DMS79 treated with DMSO at 0.1 percent for 48 hours (cell line): Measurements from ENCODE around the gene TNNT1.
"Not testable (repeated sequence)": the region's sequence is repeated elsewhere in the genome, so short reads cannot be mapped to it uniquely, and the experiment has no call there.

ENCODE experiments used
- DNase-seq: peaks from one replicate; lab custom pipeline; 2025; lab: John Stamatoyannopoulos, UW

TNNT1 gene

GRCh38 chr19:55169136-55169535 is 20.1 kb upstream of the TNNT1 start:
- no peak for DNase-seq

DNA sequence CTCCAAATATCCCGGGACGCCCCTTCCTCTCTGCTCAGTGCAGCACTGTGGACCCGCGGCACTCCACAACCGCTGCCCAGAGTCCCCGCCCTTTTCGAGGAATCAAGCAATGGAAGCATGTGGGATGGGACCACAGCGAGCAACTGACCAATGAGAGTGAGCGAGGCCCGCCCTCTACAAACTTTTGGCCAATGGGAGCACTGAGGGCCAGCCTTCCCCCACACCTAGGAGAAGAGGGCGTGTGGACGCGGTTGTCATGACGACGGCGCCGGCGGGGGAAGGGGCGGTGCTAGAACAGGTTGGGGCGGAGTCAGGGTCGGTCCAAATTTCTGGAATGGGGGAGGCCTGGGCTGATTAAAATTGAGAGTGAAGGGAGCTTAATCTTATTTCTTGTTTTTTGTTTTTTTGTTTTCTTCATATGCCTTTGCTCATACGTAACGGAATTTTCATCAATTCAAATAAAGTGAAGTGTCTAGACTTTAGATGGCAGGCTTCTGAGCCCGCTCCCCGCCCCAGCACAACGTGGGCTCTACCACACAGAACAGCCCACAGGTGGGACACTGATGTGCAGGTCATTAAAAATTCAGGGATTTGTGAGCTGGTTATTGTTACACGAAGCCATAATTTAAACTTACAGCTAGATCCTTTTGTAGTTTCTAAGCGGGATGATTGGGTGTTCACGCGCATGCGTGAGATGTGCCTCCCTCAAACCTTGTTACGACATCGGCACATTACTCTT is 17.7 kb upstream of the TNNT1 start, which contains the start of gene DNAAF3:
Gene DNAAF3, minus strand, starts transcription at position 84 of the 739 bp plus-strand sequence. CDS start 200 bp downstream, outside the sequence.
- peak; percentile 97 for DNase-seq

GRCh38 chr19:55165952-55166529 is 17.0 kb upstream of the TNNT1 start:
- peak; percentile 59 for DNase-seq

DNA sequence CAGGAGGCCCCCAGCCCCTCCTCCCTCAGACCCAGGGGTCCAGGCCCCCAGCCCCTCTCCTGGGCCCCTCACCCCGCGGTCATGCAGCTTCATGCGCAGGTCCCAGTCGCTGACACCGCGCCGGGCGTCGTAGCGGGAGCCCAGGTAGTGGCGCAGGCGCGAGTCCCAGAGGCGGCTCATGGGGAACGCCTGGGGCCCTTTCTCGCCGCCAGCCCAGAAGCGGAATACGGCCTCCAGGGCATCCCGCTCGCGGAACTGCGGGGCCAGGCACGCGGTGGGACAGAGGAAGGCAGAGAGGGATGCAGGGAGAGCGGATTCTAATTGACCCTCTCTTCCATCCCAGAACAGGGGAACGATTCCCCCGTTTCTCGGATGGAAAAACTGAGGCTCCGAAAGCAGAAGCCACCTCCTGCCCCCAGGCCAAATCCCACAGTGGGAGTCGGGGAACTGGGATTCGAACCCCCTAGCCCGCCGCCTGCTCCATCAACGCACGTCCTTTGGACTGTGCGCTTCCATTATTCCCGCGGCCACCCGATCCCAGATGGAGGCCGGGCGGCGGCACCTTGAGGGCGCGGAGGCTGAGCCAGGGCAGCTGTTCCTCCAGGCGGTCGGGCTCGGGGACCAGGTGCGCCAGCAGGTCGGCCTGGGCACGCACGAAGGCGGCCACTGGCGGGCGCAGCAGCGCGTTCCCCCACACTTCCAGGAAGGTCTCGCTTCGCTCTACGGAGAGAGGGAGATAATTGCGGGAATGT is 12.7 kb upstream of the TNNT1 start:
- no peak for DNase-seq

GRCh38 chr19:55160986-55161365 is 12.0 kb upstream of the TNNT1 start:
- DNase-seq = no peak

DNA sequence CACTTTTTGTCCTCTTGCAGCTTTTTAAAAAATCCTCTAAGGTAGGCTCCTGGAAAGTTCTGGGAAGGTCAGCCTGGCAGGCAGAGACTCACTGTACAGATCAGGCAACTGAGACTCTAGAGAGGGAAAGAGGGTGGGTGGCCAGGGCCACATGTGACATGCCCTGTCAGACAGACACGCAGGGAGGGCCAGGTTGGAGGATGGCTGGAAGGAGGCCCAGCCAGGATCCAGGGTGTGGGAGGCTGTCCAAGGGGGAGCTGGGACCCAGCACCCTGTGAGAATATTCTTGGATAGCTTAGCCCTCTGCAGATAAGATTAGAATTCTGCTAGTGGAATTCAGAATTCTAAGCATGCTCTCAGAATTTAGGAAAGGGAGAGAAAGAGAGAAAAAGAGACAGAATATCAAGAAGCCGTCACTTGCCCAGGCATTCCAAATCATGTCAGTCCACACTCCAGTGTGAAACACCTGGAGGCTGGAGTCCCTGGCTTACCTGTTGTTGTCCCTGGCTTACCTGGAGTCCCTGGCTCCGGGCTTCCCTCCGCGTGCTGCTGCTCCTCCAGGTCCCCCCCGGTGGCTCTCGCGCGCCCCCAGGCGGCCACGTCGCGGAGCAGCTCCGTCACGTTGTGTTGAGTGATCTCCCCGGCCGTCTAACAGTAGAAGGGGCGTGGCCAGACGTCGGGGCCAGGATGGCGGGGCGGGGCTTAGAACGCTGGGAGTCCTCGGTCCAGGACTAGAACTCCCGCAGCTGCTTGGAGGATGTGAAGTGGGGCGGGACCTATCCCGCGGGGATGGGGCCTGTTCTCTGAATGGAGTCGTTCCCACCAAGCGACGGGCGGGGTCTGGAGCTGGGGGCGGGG is 11.4 kb upstream of the TNNT1 start:
- DNase-seq = peak; percentile 91

DNA sequence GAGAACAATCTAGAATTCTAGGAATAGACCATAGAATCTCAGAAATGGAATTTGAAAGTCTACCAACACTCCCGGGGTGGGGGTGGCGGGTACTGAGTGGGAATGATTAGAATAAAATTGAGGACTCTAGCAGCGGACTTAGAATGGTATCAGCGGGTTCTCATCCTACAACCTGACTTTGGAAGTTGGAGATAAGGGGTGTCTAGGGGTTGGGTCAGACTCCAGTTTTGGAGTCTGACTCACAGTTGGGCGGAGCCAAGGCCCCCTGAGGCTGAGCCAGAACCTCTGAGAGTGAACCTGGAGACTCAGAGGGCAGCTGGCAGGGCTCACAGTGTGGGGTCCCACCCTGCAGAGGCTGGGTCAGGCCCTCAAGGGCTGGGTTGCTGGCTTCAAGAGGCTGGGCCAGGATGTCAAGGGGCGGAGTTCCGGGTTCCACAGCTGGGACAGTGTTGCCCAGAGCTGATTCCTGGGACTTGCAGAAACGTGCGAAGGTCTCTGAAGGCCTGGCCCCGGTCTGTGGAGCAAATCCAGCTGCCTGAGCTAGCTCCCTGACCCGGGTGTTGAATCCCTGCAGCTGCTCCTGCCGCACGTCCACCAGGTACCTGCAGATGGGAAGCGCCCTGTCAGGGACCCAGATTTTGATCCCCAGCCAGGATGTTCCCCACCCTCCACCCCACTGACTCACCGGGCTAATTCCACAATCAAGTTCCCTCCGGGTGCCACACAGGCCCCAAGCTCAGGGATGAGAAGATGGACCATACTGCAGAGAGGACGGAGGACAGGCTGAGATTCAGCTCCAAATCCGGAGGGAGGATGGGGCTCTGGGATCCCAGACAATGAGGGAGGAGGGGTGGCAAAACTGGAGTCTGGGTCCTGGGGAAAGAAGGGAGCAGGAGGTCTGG is 10.1 kb upstream of the TNNT1 start:
- no peak for DNase-seq

DNA sequence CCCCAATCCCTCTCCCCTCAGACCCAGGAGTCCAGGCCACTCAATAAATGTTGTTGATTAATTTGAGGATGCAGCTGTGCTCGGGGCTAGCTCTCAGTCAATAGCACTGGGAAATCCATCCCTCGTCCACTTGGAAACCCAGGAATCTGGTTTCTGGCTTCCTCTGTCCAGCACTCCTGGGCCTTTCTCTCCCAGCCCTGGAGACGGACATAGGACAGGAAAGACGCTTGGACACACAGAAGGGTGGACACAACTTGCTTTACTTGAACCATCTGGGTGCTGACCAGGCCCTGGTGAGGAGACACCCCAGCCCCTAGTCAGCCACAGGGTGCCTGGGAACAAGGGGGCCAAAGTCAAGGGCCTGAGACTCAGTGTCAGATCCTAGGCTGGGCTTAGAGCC is 9.4 kb upstream of the TNNT1 start:
- DNase-seq = no peak

DNA sequence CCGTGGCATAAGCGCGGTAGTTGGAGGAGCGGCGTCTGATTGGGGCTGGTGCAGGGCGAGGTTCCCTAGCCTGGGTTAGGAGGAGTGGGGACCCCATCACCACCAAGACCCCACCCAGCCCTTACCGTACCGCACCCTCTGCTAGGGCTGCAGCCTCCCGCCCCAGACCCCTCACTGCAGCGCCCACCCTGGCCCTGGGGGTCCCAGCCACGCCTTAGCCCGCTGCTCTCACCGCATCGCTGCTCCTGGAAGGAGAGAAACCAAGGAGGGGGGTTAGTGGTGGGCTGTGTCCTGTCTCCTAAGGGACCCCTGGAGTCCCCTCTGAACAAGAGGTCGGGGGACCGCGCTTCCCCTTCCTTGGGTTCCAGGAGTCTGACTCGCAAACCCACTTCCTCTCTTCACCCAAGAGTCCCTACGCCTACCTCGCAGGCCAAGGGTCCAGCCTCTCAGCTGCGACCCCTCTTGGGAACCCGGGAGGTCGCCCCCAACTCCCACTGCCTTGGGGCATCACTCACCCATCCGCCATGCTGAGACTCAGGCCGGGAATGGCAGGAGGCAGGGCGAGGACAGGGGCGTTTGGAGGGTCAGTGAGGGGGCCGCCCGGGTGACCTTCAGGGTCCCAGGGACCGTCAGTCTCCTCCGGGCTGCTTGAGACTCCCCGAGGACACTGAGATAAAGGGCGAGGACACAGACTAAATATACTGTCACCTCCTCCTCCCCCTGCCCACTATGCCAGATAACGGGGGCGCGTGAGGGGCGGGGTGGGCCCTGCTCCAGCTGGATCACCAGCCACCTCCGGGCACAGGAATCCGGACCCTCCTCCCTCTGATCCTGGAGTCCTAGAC is 8.3 kb upstream of the TNNT1 start, which contains the start of gene TNNI3:
Gene TNNI3, minus strand, starts transcription at position 669 of the 845 bp plus-strand sequence. Its CDS starts 143 bp downstream, at position 526.
- no peak for DNase-seq

DNA sequence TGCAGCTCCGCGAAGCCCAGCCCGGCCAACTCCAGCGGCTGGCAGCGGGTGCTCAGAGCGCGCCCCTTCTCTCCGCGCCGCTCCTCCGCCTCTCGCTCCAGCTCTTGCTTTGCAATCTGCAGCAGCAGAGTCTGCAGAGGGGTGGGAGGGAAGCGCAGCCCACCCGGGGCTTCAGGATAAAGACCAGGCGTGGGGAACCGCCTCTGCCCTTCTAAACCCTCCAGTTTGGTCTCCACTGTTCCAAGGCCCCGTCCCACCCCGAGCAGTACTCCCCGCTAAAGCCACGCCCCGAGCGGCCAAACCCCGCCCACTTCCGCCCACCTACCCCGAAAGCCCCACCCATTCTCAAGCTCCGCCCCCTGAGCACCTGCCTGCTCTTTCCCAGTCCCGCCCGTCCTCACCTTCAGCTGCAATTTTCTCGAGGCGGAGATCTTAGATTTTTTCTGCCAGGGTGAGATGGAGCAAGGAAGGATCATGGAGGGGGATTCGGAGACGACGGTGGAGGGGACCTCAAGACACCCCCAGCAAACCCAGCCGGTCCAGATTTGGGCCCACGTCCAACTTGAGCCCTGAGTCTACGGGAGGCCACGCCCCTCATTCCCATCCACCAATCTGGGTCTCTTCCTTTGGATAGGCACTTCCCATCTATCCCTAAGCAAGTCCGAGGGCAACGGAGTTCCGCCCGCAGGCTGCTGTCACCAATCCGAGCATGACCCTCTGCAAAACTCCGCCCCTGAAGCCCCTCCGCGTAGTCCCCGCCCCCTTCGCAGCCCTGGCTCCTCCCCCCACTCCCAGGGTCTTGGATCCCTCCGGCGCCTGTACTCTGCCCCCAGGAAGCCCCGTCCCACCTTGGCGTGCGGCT is 7.4 kb upstream of the TNNT1 start:
- no peak for DNase-seq

DNA sequence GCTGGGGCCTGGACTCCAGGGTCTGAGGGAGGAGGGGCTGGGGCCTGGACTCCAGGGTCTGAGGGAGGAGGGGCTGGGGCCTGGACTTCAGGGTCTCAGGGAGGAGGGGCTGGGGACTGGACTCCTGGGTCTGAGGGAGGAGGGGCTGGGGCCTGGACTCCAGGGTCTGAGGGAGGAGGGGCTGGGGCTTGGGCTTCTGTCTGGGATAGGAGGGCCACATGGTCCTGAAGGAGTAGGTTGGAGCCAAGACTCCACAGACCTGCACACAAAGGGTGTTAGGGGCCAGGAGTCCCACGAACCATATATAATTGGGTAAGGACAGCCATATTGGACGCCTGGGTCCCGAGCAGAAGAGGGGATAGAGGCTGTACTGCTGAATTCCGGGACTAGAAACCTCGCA is 6.8 kb upstream of the TNNT1 start:
- not testable (repeated sequence) for DNase-seq

DNA sequence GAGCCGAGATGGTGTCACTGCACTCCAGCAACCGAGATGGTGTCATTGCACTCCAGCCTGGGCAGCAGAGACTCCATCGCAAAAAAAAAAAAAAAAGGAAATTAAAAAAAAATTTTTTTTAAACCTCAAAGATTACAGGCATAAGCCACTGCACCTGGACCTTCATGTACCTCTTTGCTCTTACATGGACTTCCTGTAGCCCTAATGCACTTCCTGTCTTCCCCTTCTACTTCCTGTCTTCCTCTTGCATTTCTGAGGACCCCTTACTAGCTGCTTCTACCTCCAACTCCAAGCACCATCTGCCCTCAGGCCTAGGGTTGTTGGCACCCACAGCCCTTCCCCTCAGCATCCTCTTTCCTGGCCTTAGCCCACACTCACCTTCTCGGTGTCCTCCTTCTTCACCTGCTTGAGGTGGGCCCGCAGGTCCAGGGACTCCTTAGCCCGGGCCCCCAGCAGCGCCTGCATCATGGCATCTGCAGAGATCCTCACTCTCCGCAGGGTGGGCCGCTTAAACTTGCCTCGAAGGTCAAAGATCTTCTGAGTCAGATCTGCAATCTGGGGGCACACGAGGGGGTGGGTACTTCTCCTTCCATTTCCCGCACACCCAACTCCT is 4.8 kb upstream of the TNNT1 start:
- no peak for DNase-seq

DNA sequence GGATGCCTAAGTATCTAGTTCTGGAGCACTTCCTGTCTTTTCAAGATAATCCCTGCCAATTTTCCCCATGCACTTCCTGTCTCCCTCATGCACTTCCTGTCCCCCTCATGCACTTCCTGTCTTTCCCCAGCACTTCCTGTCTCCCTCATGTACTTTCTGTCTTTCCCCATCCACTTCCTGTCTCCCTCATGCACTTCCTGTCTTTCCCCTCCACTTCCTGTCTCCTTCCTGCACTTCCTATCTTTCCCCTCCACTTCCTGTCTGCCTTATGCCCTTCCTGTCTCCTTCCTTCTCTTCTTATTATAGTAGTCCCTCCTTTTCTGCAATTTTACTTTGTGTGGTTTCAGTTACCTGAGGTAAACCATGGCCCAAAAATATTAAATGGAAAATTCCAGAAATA is 3.0 kb upstream of the TNNT1 start:
- DNase-seq = peak; percentile 30

DNA sequence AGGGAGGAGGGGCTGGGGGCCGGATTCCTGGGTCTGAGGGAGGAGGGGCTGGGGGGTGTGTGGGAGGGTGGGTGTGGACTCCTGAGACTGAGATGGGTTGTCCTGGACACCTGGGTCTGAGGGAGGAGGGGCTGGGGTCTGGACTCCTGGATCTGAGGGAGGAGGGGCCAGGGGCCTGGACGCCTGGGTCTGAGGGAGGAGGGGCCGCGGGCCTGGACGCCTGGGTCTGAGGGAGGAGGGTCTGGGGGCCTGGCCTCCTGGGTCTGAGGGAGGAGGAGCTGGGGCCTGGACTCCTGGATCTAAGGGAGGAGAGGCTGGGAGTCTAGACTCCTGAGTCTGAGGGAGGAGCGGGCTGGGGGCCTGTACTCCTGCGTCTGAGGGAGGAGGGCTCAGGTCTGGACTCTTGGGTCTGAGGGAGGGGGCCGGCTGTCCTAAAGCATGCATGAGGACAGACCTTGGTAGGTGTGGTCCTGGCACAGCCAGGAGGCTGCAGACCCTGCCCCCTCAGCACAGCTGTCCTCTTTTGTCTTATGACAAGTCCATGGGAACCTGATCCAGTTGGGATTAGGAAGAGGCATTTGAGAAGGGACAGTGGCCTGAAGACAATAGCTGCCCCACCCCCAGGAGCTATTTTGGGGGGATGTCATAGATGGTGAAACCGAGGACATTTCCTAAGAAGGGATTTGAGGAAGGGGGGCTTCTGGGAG is 1.3 kb downstream of the TNNT1 start:
- DNase-seq = no peak

GRCh38 chr19:55146705-55147273 is 2.2 kb downstream of the TNNT1 start:
- DNase-seq = peak; percentile 79

DNA sequence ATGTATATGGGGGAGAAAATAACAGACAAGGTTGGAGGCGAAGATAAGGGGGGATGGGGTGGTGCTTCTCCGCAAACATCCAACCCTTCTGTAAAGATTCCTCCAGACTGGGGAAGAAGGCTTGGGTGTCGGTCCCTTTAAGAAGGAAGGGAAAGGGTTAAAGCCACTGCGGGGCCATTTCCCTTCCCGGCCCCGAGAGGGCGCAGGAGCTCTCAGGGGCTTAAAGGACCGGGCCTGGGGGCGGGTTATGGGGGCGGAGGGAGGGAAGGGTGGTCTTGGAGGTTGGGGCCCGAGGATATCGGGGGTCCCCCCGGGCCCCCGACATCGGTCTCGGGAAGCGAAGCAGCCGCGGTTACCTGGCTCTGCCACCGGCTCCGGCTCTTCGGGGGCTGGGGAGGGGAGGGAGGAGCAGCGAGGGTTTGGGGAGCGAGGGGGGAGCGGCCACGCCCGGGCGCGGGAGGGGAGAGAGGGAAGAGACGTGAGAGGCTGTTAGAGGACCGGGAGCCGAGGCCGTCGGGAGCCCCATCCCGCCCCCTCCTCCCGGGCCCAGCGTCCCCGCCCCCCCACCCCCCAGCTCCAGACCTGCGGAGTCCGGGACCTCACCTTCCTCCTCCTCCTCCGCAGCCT is 2.8 kb downstream of the TNNT1 start:
- DNase-seq = peak; percentile 45

DNA sequence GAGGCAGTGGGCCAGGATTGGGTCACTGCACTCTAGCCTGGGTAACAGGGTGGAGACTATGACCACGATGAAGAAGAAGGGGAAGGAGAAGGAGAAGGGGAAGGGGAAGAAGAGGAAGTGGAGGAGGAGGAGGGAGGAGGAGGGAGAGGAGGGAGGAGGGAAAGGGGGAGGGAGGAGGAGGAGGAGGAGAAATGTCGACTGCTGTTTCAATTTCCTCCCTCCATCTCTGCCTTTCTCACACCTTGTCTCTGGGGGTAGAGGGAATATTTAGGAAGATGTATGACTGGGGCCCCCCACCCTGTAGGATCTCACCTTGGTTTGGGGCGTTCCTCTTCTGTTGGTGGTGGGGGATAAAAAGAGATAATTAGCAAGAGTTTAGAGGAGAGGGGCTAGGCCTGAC is 3.8 kb downstream of the TNNT1 start:
- DNase-seq = no peak
